H1 (cell line): ENCODE results near the gene COA1. TPM values are rescaled to one million over a fixed set of nuclear protein-coding genes. Genes with fewer than 3 reads are reported as not detected.
A peak's percentile ranks its signal among the peaks of the same experiment; 100 is the strongest.

Source experiments
- CTCF ChIA-PET: fragments of 300-600 bp; sonication (Branson Sonifier 250); formaldehyde crosslinking; loops from one replicate; lab custom pipeline; 2021; ENCODE audit not compliant: partially characterized antibody; lab: Charles Lee
- POLR2A ChIA-PET: fragments of 300-600 bp; sonication (Branson Sonifier 250); formaldehyde crosslinking; loops from one replicate; lab custom pipeline; 2021; ENCODE audit warnings: inconsistent platforms; ENCODE audit not compliant: partially characterized antibody; lab: Charles Lee
- DNase-seq, 2 experiments: peaks; one replicate each; pipeline versions ENCODE4 v3.0.0 to v3.0.0-alpha.2; 2010 to 2022; ENCODE audit warnings: low spot score in 2 of 2, low read depth in 1 of 2, mixed read lengths in 1 of 2
- FAIRE-seq: peaks from 2 replicates; lab custom pipeline; 2011; peaks lifted over from hg19 to GRCh38; lab: Jason Lieb, UNC
- H2AFZ ChIP-seq: 2 replicates; pipeline ENCODE4 v1.8.1; 2012; ENCODE audit warnings: low read length, inconsistent platforms
- H2AK5ac ChIP-seq: 2 replicates; pipeline ENCODE4 v1.6.1; 2013; ENCODE audit warnings: low read depth, low read length
- H2BK120ac ChIP-seq: replicated peaks from 2 replicates; pipeline ENCODE3; 2013; ENCODE audit warnings: low read depth, low read length, inconsistent platforms
- H2BK12ac ChIP-seq: 2 replicates; pipeline ENCODE4 v1.6.1; 2013; ENCODE audit warnings: low read depth, low read length
- H2BK15ac ChIP-seq: 2 replicates; pipeline ENCODE4 v1.6.1; 2013; ENCODE audit warnings: low read length
- H2BK20ac ChIP-seq: 2 replicates; pipeline ENCODE4 v1.6.1; 2013; ENCODE audit warnings: low read length
- H2BK5ac ChIP-seq: 2 replicates; pipeline ENCODE4 v1.6.1; 2013; ENCODE audit warnings: low read depth, low read length
- H3K14ac ChIP-seq: 2 replicates; pipeline ENCODE4 v1.6.1; 2013; ENCODE audit warnings: inconsistent platforms; ENCODE audit not compliant: insufficient read length
- H3K18ac ChIP-seq: 2 replicates; pipeline ENCODE4 v1.6.1; 2013; ENCODE audit warnings: low read length; ENCODE audit errors: extremely low read depth
- H3K23ac ChIP-seq: 2 replicates; pipeline ENCODE4 v1.6.1; 2013; ENCODE audit warnings: inconsistent platforms; ENCODE audit not compliant: insufficient read length
- H3K23me2 ChIP-seq: 2 replicates; pipeline ENCODE4 v1.6.1; 2013; ENCODE audit warnings: low read depth, low read length
- H3K27ac ChIP-seq: 2 replicates; pipeline ENCODE4 v1.6.1; 2011; ENCODE audit warnings: low read depth, low read length, inconsistent platforms
- H3K27me3 ChIP-seq, 4 experiments: replicated peaks in 1 of 4; 1 replicate in 1 of 4; 2 replicates in 3 of 4; pipeline versions ENCODE4 v1.6.1 to v1.8.1; 2011 to 2013; ENCODE audit warnings: low read length in 3 of 4, mild to moderate bottlenecking in 3 of 4, inconsistent platforms in 2 of 4, mixed read lengths in 2 of 4, moderate library complexity in 1 of 4; ENCODE audit not compliant: control insufficient read depth in 3 of 4, insufficient read depth in 3 of 4; ENCODE audit errors: extremely low read depth in 1 of 4
- H3K36me3 ChIP-seq, 4 experiments: 2 replicates each; pipeline versions ENCODE4 v1.6.1 to v1.8.1; 2011 to 2013; ENCODE audit warnings: mild to moderate bottlenecking in 4 of 4, low read length in 3 of 4, moderate library complexity in 2 of 4, control low read depth in 1 of 4, inconsistent platforms in 1 of 4; ENCODE audit not compliant: insufficient read depth in 4 of 4, control insufficient read depth in 2 of 4
- H3K4ac ChIP-seq: replicated peaks from 2 replicates; pipeline ENCODE3; 2013; ENCODE audit warnings: low read length, low read depth, mixed read lengths, inconsistent platforms; ENCODE audit not compliant: insufficient read length
- H3K4me1 ChIP-seq, 4 experiments: replicated peaks in 1 of 4; 1 replicate in 1 of 4; 2 replicates in 3 of 4; pipeline versions ENCODE4 v1.6.1 to v1.8.1; 2011 to 2013; ENCODE audit warnings: low read length in 3 of 4, inconsistent platforms in 2 of 4, mixed read lengths in 1 of 4; ENCODE audit not compliant: insufficient read depth in 4 of 4, control insufficient read depth in 3 of 4
- H3K4me2 ChIP-seq, 2 experiments: 2 replicates each; pipeline versions ENCODE4 v1.6.1 to v1.8.1; 2011 to 2013; ENCODE audit warnings: low read depth in 2 of 2, low read length in 2 of 2, control low read depth in 1 of 2, inconsistent platforms in 1 of 2, mild to moderate bottlenecking in 1 of 2; ENCODE audit not compliant: insufficient read depth in 1 of 2
- H3K4me3 ChIP-seq, 4 experiments: fragments of 200-600, 300-600 bp in 1 of 4; sonication (generic), shearing (Covaris generic), sonication (Bioruptor Twin) in 1 of 4; 2 replicates each; pipeline versions ENCODE4 v1.5.1 to v1.8.1; 2011 to 2016; ENCODE audit warnings: low read length in 4 of 4, low read depth in 3 of 4, control low read depth in 2 of 4, inconsistent platforms in 2 of 4, mild to moderate bottlenecking in 2 of 4, mixed read lengths in 1 of 4, moderate library complexity in 1 of 4; ENCODE audit not compliant: insufficient read depth in 2 of 4; ENCODE audit errors: extremely low read depth in 1 of 4
- H3K56ac ChIP-seq: replicated peaks from 2 replicates; pipeline ENCODE3; 2013; ENCODE audit warnings: low read depth, mild to moderate bottlenecking, mixed read lengths, low read length, inconsistent platforms; ENCODE audit not compliant: insufficient read length
- H3K79me1 ChIP-seq: 2 replicates; pipeline ENCODE4 v1.6.1; 2013; ENCODE audit warnings: low read depth, low read length, control low read depth
- H3K79me2 ChIP-seq, 2 experiments: 2 replicates each; pipeline versions ENCODE4 v1.6.1 to v1.8.1; 2012 to 2013; ENCODE audit warnings: low read length in 2 of 2, mild to moderate bottlenecking in 2 of 2, inconsistent platforms in 1 of 2; ENCODE audit not compliant: insufficient read depth in 2 of 2, control insufficient read depth in 1 of 2
- H3K9ac ChIP-seq, 4 experiments: replicated peaks in 1 of 4; 1 replicate in 1 of 4; 2 replicates in 3 of 4; pipeline versions ENCODE4 v1.6.1 to v1.8.1; 2011 to 2013; ENCODE audit warnings: low read depth in 3 of 4, low read length in 3 of 4, control low read depth in 2 of 4, mild to moderate bottlenecking in 2 of 4, moderate library complexity in 2 of 4, inconsistent platforms in 1 of 4; ENCODE audit errors: extremely low read depth in 1 of 4
- H3K9me3 ChIP-seq, 2 experiments: 2 replicates each; pipeline versions ENCODE4 v1.6.1 to v1.8.1; 2012 to 2013; ENCODE audit warnings: mild to moderate bottlenecking in 2 of 2, moderate library complexity in 2 of 2, control low read depth in 1 of 2, inconsistent platforms in 1 of 2, low read depth in 1 of 2, low read length in 1 of 2, mixed read lengths in 1 of 2; ENCODE audit not compliant: insufficient read depth in 2 of 2
- H4K20me1 ChIP-seq, 2 experiments: replicated peaks in 1 of 2; 2 replicates each; pipeline versions ENCODE3 to v1.8.1; 2011 to 2013; ENCODE audit warnings: inconsistent platforms in 2 of 2, low read length in 2 of 2, mild to moderate bottlenecking in 1 of 2; ENCODE audit not compliant: insufficient read depth in 2 of 2, control insufficient read depth in 1 of 2
- H4K5ac ChIP-seq: 2 replicates; pipeline ENCODE4 v1.6.1; 2013; ENCODE audit warnings: low read length, low read depth, mixed read lengths, inconsistent platforms; ENCODE audit not compliant: insufficient read length
- H4K8ac ChIP-seq: 2 replicates; pipeline ENCODE4 v1.8.0; 2013; ENCODE audit warnings: mild to moderate bottlenecking, moderate library complexity, low read length, inconsistent platforms; ENCODE audit not compliant: insufficient read depth; ENCODE audit errors: extremely low read depth
- H4K91ac ChIP-seq: replicated peaks from 2 replicates; pipeline ENCODE3; 2013; ENCODE audit warnings: low read length, mixed read lengths, inconsistent platforms; ENCODE audit not compliant: insufficient read length
- CHD1 ChIP-seq: IDR thresholded peaks from 2 replicates; pipeline ENCODE4 v1.6.1; 2012; ENCODE audit warnings: low read depth, low read length, improper control_type of control experiment
- EGR1 ChIP-seq: IDR thresholded peaks from 2 replicates; pipeline ENCODE4 v1.6.1; 2011; ENCODE audit warnings: low read depth, low read length, borderline replicate concordance
- EP300 ChIP-seq, 2 experiments: IDR thresholded peaks; 1 replicate in 1 of 2; 2 replicates in 1 of 2; pipeline ENCODE4 v1.6.1; 2011 to 2012; ENCODE audit warnings: low read depth in 2 of 2, low read length in 2 of 2, mild to moderate bottlenecking in 2 of 2, borderline replicate concordance in 1 of 2, inconsistent platforms in 1 of 2, moderate library complexity in 1 of 2
- JUN ChIP-seq: IDR thresholded peaks from 2 replicates; pipeline ENCODE4 v1.6.1; 2011; ENCODE audit warnings: low read depth, mild to moderate bottlenecking, improper control_type of control experiment, low read length
- POLR2AphosphoS5 ChIP-seq: IDR thresholded peaks from 2 replicates; pipeline ENCODE4 v1.6.1; 2011; ENCODE audit warnings: low read depth, low read length
- POU5F1 ChIP-seq: IDR thresholded peaks from 2 replicates; pipeline ENCODE4 v1.6.1; 2011; ENCODE audit warnings: low read depth, mild to moderate bottlenecking, low read length, moderate library complexity
- SP1 ChIP-seq: IDR thresholded peaks from 2 replicates; pipeline ENCODE4 v1.6.1; 2011; ENCODE audit warnings: low read depth, low read length
- SP4 ChIP-seq: IDR thresholded peaks from 2 replicates; pipeline ENCODE4 v1.6.1; 2012; ENCODE audit warnings: low read length, inconsistent platforms
- TEAD4 ChIP-seq: IDR thresholded peaks from 2 replicates; pipeline ENCODE4 v1.6.1; 2012; ENCODE audit warnings: low read depth, low read length, inconsistent platforms, mixed read lengths
- WGBS, 2 experiments: shearing (Covaris generic) in 1 of 2; methylation state at CpG; one replicate each; pipeline versions ENCODE4 v1.1.6 to v1.1.7; 2013 to 2015; ENCODE audit warnings: low lambda C conversion rate in 2 of 2, mixed read lengths in 2 of 2, inconsistent platforms in 1 of 2, low coverage in 1 of 2, missing lambda C conversion rate in 1 of 2; ENCODE audit not compliant: insufficient replicate concordance in 2 of 2, insufficient coverage in 1 of 2, insufficient read length in 1 of 2; ENCODE audit errors: extremely low coverage in 1 of 2, missing lambda C conversion rate in 1 of 2; 5-methylcytosine and 5-hydroxymethylcytosine counted together
- polyA plus RNA-seq, 7 experiments: library from polyadenylated mRNA; depleted of rRNA in 3 of 7; stranded (reverse) in 5 of 7; unstranded in 2 of 7; fragments of >200 nt in 5 of 7; fragments of 200-250 nt in 2 of 7; gene quantifications; 1 replicate in 5 of 7; 2 replicates in 1 of 7; 4 replicates in 1 of 7; pipeline versions ENCODE4 v1.2.1 to v1.2.3, GENCODE V29; 2011 to 2013; ENCODE audit warnings: missing spikeins in 2 of 7, mixed read lengths in 2 of 7
- total RNA-seq: library from RNA; stranded (reverse); fragmentation: NEBNext Ultra II Directional; extraction: Animal tissue kit (Norgen Biotek cat#: 25700); gene quantifications from 2 replicates; pipeline ENCODE4 v1.2.1, GENCODE V29; 2021
- TF ChIP-seq, protein P1 (sequence below): IDR thresholded peaks from 2 replicates; pipeline ENCODE4 v1.6.1; 2012; ENCODE audit warnings: inconsistent platforms

COA1 gene
- total and polyA plus RNA-seq, 2 of the 8 experiments (the other 6 are each of a cell fraction or from before 2014, with no cell fraction given): 98.6 to 143 TPM

DNA sequence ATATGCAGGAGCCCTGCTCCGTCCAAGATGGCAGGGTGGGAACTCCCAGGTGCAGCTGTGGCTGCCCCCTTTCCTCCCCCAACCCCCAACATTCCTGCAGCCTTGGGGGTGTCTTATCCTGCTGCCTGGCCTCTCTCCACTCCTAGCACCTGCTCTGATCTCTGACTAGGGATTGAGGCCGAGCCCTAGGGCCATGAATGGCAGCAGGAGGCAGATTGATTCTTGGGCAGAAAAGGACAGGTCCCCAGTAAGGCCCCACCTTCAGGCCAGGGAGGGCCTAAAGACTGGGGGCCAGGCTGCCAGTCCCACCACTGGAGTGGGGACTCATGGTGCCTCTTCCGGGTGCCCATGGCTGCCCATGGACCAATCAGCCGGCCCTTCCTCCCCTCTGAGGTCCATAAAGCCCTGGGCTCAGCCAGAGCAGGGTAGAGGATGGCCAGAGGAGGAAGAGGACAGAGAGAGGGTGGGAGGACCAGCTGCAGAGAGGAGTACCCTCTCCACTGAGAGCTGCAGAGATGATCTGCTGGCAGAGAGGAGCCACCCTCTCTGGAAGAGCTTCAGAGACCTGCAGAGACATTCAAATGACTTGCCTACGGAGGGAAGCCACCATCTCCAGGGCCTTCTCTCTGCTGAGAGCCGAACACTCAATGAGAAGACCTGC lies 8.3 kb upstream of the COA1 start:
- no peak overlapping the region for H3K27ac ChIP-seq
- ChIA-PET POLR2A (interaction anchor here (1.1 kb wide), 1 partner anchor 16 kb away, joined by 3 read pairs; no protein-coding TSS in a partner anchor), CTCF (interaction anchor here (1.0 to 2.2 kb wide), 2 partner anchors 61 to 155 kb away, joined by 3 to 5 read pairs; partner anchors contain the start of gene STK17A)
- H3K36me3 ChIP-seq: no peaks in the 10 kb centered on the region
- H4K91ac ChIP-seq: no peak overlapping the region
- no peak overlapping the region for H3K14ac ChIP-seq
- H4K5ac ChIP-seq: no peak overlapping the region
- no peak overlapping the region for H4K8ac ChIP-seq
- DNase-seq (no peak), FAIRE-seq (no peak)
- no peaks in the 10 kb centered on the region for H3K79me1 ChIP-seq
- H3K79me2 ChIP-seq: no peaks in the 10 kb centered on the region
- no peak overlapping the region for H3K9ac ChIP-seq
- H2BK120ac ChIP-seq: no peak overlapping the region
- H3K4me3 ChIP-seq: no peak overlapping the region
- no peak overlapping the region for H3K4ac ChIP-seq
- H3K56ac ChIP-seq: no peak overlapping the region
- no peak overlapping the region for H2AK5ac ChIP-seq
- 97% methylated on average over 5 of the region's 6 CpGs; no CpG with 5 or more reads in 1 of the 2 experiments for WGBS, 2 experiments
- H3K4me2 ChIP-seq: no peak overlapping the region
- H2BK5ac ChIP-seq: no peak overlapping the region
- H2AFZ ChIP-seq: peak overlapping the region; percentile 72; the same call in 1 of the 2 replicates
- no peaks in the 10 kb centered on the region for H3K9me3 ChIP-seq
- H3K23me2 ChIP-seq: peaks cover 2% of the 10 kb centered on the region; the same call in 1 of the 2 replicates
- H3K23ac ChIP-seq: no peak overlapping the region
- H2BK15ac ChIP-seq: no peak overlapping the region
- no peak overlapping the region for H2BK20ac ChIP-seq
- no peaks in the 10 kb centered on the region for H3K4me1 ChIP-seq
- H3K27me3 ChIP-seq: no peaks in the 10 kb centered on the region
- H4K20me1 ChIP-seq: no peaks in the 10 kb centered on the region
- H2BK12ac ChIP-seq: no peak overlapping the region
- no peak overlapping the region for H3K18ac ChIP-seq
- no peak for TF ChIP-seq TEAD4
- TF ChIP-seq SP1: no peak
- TF ChIP-seq SP4: no peak
- TF ChIP-seq JUN: no peak
- TF ChIP-seq, protein P1, sequence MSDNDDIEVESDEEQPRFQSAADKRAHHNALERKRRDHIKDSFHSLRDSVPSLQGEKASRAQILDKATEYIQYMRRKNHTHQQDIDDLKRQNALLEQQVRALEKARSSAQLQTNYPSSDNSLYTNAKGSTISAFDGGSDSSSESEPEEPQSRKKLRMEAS: no peak
- TF ChIP-seq POU5F1: no peak
- no peak for TF ChIP-seq POLR2AphosphoS5
- no peak for TF ChIP-seq EP300 (IDR thresholded peaks at IDR 0.05; ENCODE audit: borderline replicate concordance in 1 of 2, low read depth in 2 of 2, low read length in 2 of 2)
- no peak for TF ChIP-seq EGR1
- TF ChIP-seq CHD1: no peak
